ENCODE measurements around the gene AP1M2. TPM values are rescaled to one million over a fixed set of nuclear protein-coding genes. Genes with fewer than 3 reads are reported as not detected.
A peak's percentile ranks its signal among the peaks of the same experiment; 100 is the strongest.

The AP1M2 gene
- total RNA-seq, 2 donors from 2014 or later = 28.1 to 85.8 TPM

GRCh38 chr19:10568062-10568825, 18.9 kb downstream of the AP1M2 start:
- WGBS = 2% methylated on average over 38 of the region's 58 CpGs
- H3K36me3 ChIP-seq = no peaks in the 10 kb centered on the region
- H3K27me3 ChIP-seq (replicated peaks; ENCODE audit: insufficient read depth) = no peaks in the 10 kb centered on the region
- peak overlapping the region; percentile 66 to 86 for H3K27ac ChIP-seq
- peak overlapping the region; percentile 45 to 82 for H3K4me3 ChIP-seq
- intact Hi-C loops (cut with DNase I) = loop anchor here (5.0 kb wide), 1 partner anchor 66 kb away; the partner anchor contains the start of gene KEAP1
- no peak for DNase-seq (ENCODE audit: low spot score)
- H3K9me3 ChIP-seq = no peaks in the 10 kb centered on the region
- peaks cover 16% of the 10 kb centered on the region for H3K4me1 ChIP-seq (replicated peaks)
- TF ChIP-seq CTCF (IDR thresholded peaks at IDR 0.05) = no peak
- no peak for TF ChIP-seq POLR2A (IDR thresholded peaks at IDR 0.05)
- no peak for TF ChIP-seq POLR2AphosphoS5 (IDR thresholded peaks at IDR 0.05)

GRCh38 chr19:10567656-10568055, 19.5 kb downstream of the AP1M2 start:
- Histone ChIP-seq H3K27ac (peak overlapping the region in 1 of 2 donors; percentile 86), H3K27me3 (replicated peaks; ENCODE audit: insufficient read depth) (no peaks in the 10 kb centered on the region), H3K4me1 (replicated peaks) (peaks cover 16% of the 10 kb centered on the region), H3K9me3 (no peaks in the 10 kb centered on the region), H3K4me3 (peak overlapping the region in 1 of 2 donors; percentile 82), H3K36me3 (no peaks in the 10 kb centered on the region)
- TF ChIP-seq POLR2AphosphoS5 (IDR thresholded peaks at IDR 0.05) = no peak
- TF ChIP-seq POLR2A (IDR thresholded peaks at IDR 0.05) = no peak
- TF ChIP-seq CTCF (IDR thresholded peaks at IDR 0.05) = no peak
- 44% methylated on average over 5 of the region's 5 CpGs for WGBS
- DNase-seq (ENCODE audit: low spot score) = no peak
- intact Hi-C loops (cut with DNase I) = loop anchor here (5.0 kb wide), 1 partner anchor 65 kb away; the partner anchor contains the start of gene KEAP1

- WGBS = 68% methylated on average over 19 of the region's 19 CpGs
- peak overlapping the region in 1 of 2 donors; percentile 81 for H3K4me3 ChIP-seq
- H3K9me3 ChIP-seq = no peaks in the 10 kb centered on the region
- intact Hi-C loops (cut with DNase I) = loop anchor here (5.0 kb wide), 1 partner anchor 65 kb away; the partner anchor contains the start of gene KEAP1
- peaks cover 16% of the 10 kb centered on the region for H3K4me1 ChIP-seq (replicated peaks)
- TF ChIP-seq POLR2AphosphoS5 (IDR thresholded peaks at IDR 0.05) = no peak
- no peak for TF ChIP-seq CTCF (IDR thresholded peaks at IDR 0.05)
- TF ChIP-seq POLR2A (IDR thresholded peaks at IDR 0.05) = no peak
- H3K27me3 ChIP-seq (replicated peaks; ENCODE audit: insufficient read depth) = no peaks in the 10 kb centered on the region
- H3K36me3 ChIP-seq = no peaks in the 10 kb centered on the region
- DNase-seq (ENCODE audit: low spot score) = no peak
- H3K27ac ChIP-seq = peak overlapping the region; percentile 83 to 86
Measured at GRCh38 chr19:10566658-10567410, 20.3 kb downstream of the AP1M2 start.

- H3K36me3 ChIP-seq = no peaks in the 10 kb centered on the region
- no peak for DNase-seq (ENCODE audit: low spot score)
- H3K27me3 ChIP-seq (replicated peaks; ENCODE audit: insufficient read depth) = no peaks in the 10 kb centered on the region
- no peak for TF ChIP-seq POLR2A (IDR thresholded peaks at IDR 0.05)
- no peak for TF ChIP-seq POLR2AphosphoS5 (IDR thresholded peaks at IDR 0.05)
- TF ChIP-seq CTCF (IDR thresholded peaks at IDR 0.05) = no peak
- H3K9me3 ChIP-seq = no peaks in the 10 kb centered on the region
- intact Hi-C loops (cut with DNase I) = loop anchor here (5.0 kb wide), 1 partner anchor 64 kb away; the partner anchor contains the start of gene KEAP1
- H3K27ac ChIP-seq = peak overlapping the region; percentile 83 to 86
- peak overlapping the region; percentile 81 to 92 for H3K4me3 ChIP-seq
- 12% methylated on average over 4 of the region's 4 CpGs for WGBS
- peaks cover 16% of the 10 kb centered on the region for H3K4me1 ChIP-seq (replicated peaks)
Measured at GRCh38 chr19:10566408-10566657, 20.8 kb downstream of the AP1M2 start.

Measured in prostate gland (tissue), 2 donors.